ENCODE data around the gene ZNF664. TPM values are rescaled to one million over a fixed set of nuclear protein-coding genes. Genes with fewer than 3 reads are reported as not detected.

The ZNF664 gene
- total and polyA plus RNA-seq, 9 of the 15 experiments (the other 6 are each of a cell fraction or from before 2014, with no cell fraction given) = 3.3 to 101 (median 63.6) TPM

GRCh38 chr12:123934829-123935228 lies 38.2 kb upstream of the ZNF664 start (continued):
- TF ChIP-seq ATF3 (IDR thresholded peaks at IDR 0.05) = no peak
- TF ChIP-seq ATF3 (CRISPR knock-in tag; conservative IDR thresholded peaks at IDR 0.05) = no peak
- peak; percentile 36; the same call in 1 of the 2 replicates for TF ChIP-seq CEBPG (CRISPR knock-in tag; IDR thresholded peaks at IDR 0.05)
- TF ChIP-seq CEBPG (tag; conservative IDR thresholded peaks at IDR 0.05 in 1 of 2, IDR thresholded peaks at IDR 0.05 in 1 of 2) = no peak
- TF ChIP-seq MAFG (tag; conservative IDR thresholded peaks at IDR 0.05) = no peak
- no peak for TF ChIP-seq MEF2A (IDR thresholded peaks at IDR 0.05; ENCODE audit: control insufficient read depth, low read depth, low read length)
- TF ChIP-seq ARID4B (CRISPR knock-in tag; IDR thresholded peaks at IDR 0.05) = 0 out of 2 replicates have a peak, but pooled peaks have one; percentile 30
- TF ChIP-seq PATZ1 (CRISPR knock-in tag; IDR thresholded peaks at IDR 0.05; ENCODE audit: borderline replicate concordance) = no peak
- no peak for TF ChIP-seq JUND (IDR thresholded peaks at IDR 0.05; ENCODE audit: borderline replicate concordance, low read depth, low read length)
- no peak for TF ChIP-seq JUND (tag; IDR thresholded peaks at IDR 0.05; ENCODE audit: borderline replicate concordance, low read depth, low read length)
- no peak for TF ChIP-seq RNF219 (CRISPR knock-in tag; IDR thresholded peaks at IDR 0.05)
- TF ChIP-seq TCF3 (CRISPR knock-in tag; IDR thresholded peaks at IDR 0.05) = peak; percentile 24; the same call in 1 of the 2 replicates
